Measurements from ENCODE around the gene NRBF2.

DNA sequence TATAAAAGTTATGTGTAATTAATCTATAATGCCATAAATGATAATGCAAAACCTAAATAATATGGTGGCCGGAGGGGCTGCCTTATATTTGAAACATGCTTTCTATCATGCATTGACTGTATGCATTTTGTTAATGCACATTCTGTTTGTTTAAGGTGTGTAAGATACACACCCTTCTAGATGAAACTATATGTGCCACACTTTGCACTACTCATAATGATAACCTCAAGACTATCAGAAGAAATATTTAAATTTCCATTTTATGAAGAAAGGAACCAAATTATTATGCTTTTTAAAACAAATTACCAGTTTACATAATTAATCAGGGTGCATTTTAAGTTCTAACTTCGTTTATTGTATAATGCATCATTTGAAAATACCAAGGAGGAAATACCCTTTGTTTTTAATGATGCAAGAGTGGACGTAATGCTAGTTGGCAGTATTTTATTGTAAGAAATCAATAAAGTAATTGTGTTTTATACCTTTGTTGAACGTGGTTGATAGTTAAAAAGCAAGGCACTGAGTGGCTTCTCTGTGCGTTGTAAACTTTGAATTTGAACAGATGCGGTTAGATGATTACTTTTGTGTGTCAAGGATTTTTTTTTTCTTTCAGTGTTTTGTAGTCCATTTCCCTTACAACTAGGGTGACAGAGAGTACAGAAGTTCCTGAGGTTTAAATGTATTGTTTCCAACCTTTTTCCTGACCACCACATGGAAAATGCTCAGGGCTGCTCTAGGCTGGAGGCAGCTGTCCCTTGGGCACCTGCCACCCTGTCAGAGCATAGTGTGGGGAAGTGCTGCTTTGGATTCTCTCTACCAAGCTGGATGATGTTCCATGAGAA lies 21.6 kb downstream of the NRBF2 start:
- TF ChIP-seq GABPA (IDR thresholded peaks at IDR 0.05; ENCODE audit: low read depth) (no peak), POLR2AphosphoS5 (IDR thresholded peaks at IDR 0.05; ENCODE audit: low read depth) (no peak), SPI1 (IDR thresholded peaks at IDR 0.05; ENCODE audit: borderline replicate concordance, low read depth) (no peak)
- TF ChIP-seq, protein P1, sequence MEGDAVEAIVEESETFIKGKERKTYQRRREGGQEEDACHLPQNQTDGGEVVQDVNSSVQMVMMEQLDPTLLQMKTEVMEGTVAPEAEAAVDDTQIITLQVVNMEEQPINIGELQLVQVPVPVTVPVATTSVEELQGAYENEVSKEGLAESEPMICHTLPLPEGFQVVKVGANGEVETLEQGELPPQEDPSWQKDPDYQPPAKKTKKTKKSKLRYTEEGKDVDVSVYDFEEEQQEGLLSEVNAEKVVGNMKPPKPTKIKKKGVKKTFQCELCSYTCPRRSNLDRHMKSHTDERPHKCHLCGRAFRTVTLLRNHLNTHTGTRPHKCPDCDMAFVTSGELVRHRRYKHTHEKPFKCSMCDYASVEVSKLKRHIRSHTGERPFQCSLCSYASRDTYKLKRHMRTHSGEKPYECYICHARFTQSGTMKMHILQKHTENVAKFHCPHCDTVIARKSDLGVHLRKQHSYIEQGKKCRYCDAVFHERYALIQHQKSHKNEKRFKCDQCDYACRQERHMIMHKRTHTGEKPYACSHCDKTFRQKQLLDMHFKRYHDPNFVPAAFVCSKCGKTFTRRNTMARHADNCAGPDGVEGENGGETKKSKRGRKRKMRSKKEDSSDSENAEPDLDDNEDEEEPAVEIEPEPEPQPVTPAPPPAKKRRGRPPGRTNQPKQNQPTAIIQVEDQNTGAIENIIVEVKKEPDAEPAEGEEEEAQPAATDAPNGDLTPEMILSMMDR (IDR thresholded peaks at IDR 0.05; ENCODE audit: insufficient read depth, low read length): no peak

Data from HL-60 (cell line).